ENCODE results near the gene RASGEF1C.

Gene RASGEF1C

GRCh38 chr5:180191716-180192115 is 17.3 kb downstream of the RASGEF1C start:
- TF ChIP-seq POLR2AphosphoS5 (IDR thresholded peaks at IDR 0.05; ENCODE audit: low read depth) (no peak), GABPA (IDR thresholded peaks at IDR 0.05; ENCODE audit: low read depth) (no peak), SPI1 (IDR thresholded peaks at IDR 0.05; ENCODE audit: borderline replicate concordance, low read depth) (no peak), CTCF (IDR thresholded peaks at IDR 0.05; ENCODE audit: insufficient read depth, low read length) (no peak), REST (IDR thresholded peaks at IDR 0.05; ENCODE audit: insufficient replicate concordance, low read depth) (no peak)

GRCh38 chr5:180187767-180188166 is 21.2 kb downstream of the RASGEF1C start:
- no peak for DNase-seq (ENCODE audit: low read depth in 1 of 2, low spot score in 1 of 2)
- TF ChIP-seq CTCF (IDR thresholded peaks at IDR 0.05; ENCODE audit: insufficient read depth, low read length) (no peak), GABPA (IDR thresholded peaks at IDR 0.05; ENCODE audit: low read depth) (no peak), REST (IDR thresholded peaks at IDR 0.05; ENCODE audit: insufficient replicate concordance, low read depth) (no peak), SPI1 (IDR thresholded peaks at IDR 0.05; ENCODE audit: borderline replicate concordance, low read depth) (no peak), POLR2AphosphoS5 (IDR thresholded peaks at IDR 0.05; ENCODE audit: low read depth) (no peak)

More at GRCh38 chr5:180191716-180192115, 17.3 kb downstream of the RASGEF1C start:
- Histone ChIP-seq H3K27me3 (ENCODE audit: insufficient read depth, poor library complexity, severe bottlenecking) (no peaks in the 10 kb centered on the region), H3K27ac (replicated peaks) (no peak overlapping the region), H3K4me3 (replicated peaks; ENCODE audit: insufficient read depth, low read length) (no peak overlapping the region)
- no peak for DNase-seq (ENCODE audit: low read depth in 1 of 2, low spot score in 1 of 2)

GRCh38 chr5:180180846-180181245 is 28.2 kb downstream of the RASGEF1C start:
- no peak overlapping the region for H3K27ac ChIP-seq (replicated peaks)
- DNase-seq (ENCODE audit: low read depth in 1 of 2, low spot score in 1 of 2) = no peak
- no peak overlapping the region for H3K4me3 ChIP-seq (replicated peaks; ENCODE audit: insufficient read depth, low read length)
- TF ChIP-seq SPI1 (IDR thresholded peaks at IDR 0.05; ENCODE audit: borderline replicate concordance, low read depth) (no peak), GABPA (IDR thresholded peaks at IDR 0.05; ENCODE audit: low read depth) (no peak), POLR2AphosphoS5 (IDR thresholded peaks at IDR 0.05; ENCODE audit: low read depth) (no peak), REST (IDR thresholded peaks at IDR 0.05; ENCODE audit: insufficient replicate concordance, low read depth) (no peak), CTCF (IDR thresholded peaks at IDR 0.05; ENCODE audit: insufficient read depth, low read length) (no peak)
- no peaks in the 10 kb centered on the region for H3K27me3 ChIP-seq (ENCODE audit: insufficient read depth, poor library complexity, severe bottlenecking)

More at GRCh38 chr5:180187767-180188166, 21.2 kb downstream of the RASGEF1C start:
- H3K4me3 ChIP-seq (replicated peaks; ENCODE audit: insufficient read depth, low read length) = no peak overlapping the region
- no peaks in the 10 kb centered on the region for H3K27me3 ChIP-seq (ENCODE audit: insufficient read depth, poor library complexity, severe bottlenecking)
- H3K27ac ChIP-seq (replicated peaks) = no peak overlapping the region

Measured in HL-60 (cell line).